WTC11 (cell line): ENCODE results near the gene HOXD12. TPM values are rescaled to one million over a fixed set of nuclear protein-coding genes. Genes with fewer than 3 reads are reported as not detected.

ENCODE experiments used
- ATAC-seq: fragments of 200-7000 bp; cut with Tn5 transposase; 2 replicates; pipeline ENCODE4 v1.10.0; 2021; ENCODE audit warnings: mild to moderate bottlenecking, moderate library complexity
- CTCF ChIA-PET: fragments of 300-600 bp; sonication (Branson Sonifier 250); formaldehyde crosslinking; loops from one replicate; lab custom pipeline; 2021; ENCODE audit warnings: antibody characterized with exemption; lab: Charles Lee
- POLR2A ChIA-PET: fragments of 350-600 bp; sonication (Branson Sonifier 250); formaldehyde crosslinking; loops from one replicate; lab custom pipeline; 2021; ENCODE audit warnings: antibody characterized with exemption; lab: Charles Lee
- DNase-seq: peaks from one replicate; pipeline ENCODE4 v3.0.0; 2021; ENCODE audit warnings: low spot score
- H3K27ac Mint-ChIP-seq: 2 replicates; pipeline ENCODE4 v1.8.0; 2021; ENCODE audit warnings: mixed read lengths
- H3K27me3 Mint-ChIP-seq: 2 replicates; pipeline ENCODE4 v1.8.0; 2021; ENCODE audit warnings: low read depth, mild to moderate bottlenecking, moderate library complexity, mixed read lengths
- H3K36me3 Mint-ChIP-seq: 2 replicates; pipeline ENCODE4 v1.8.0; 2021; ENCODE audit warnings: mixed read lengths
- H3K4me1 Mint-ChIP-seq: 2 replicates; pipeline ENCODE4 v1.8.0; 2022; ENCODE audit warnings: mixed read lengths
- H3K4me3 Mint-ChIP-seq: 2 replicates; pipeline ENCODE4 v1.8.0; 2021; ENCODE audit warnings: mild to moderate bottlenecking, moderate library complexity, mixed read lengths
- H3K9me3 Mint-ChIP-seq: 2 replicates; pipeline ENCODE4 v1.8.0; 2021; ENCODE audit warnings: mixed read lengths
- E2F5 ChIP-seq: sonication (generic); formaldehyde crosslinking; IDR thresholded peaks from 2 replicates; pipeline ENCODE4 v1.8.1; 2022; ENCODE audit warnings: mild to moderate bottlenecking, moderate library complexity, missing genetic modification reagents
- FOXP1 ChIP-seq: sonication (generic); formaldehyde crosslinking; IDR thresholded peaks from 2 replicates; pipeline ENCODE4 v1.8.0; 2022; ENCODE audit warnings: missing genetic modification reagents, mild to moderate bottlenecking, moderate library complexity, borderline replicate concordance
- GABPB1 ChIP-seq: sonication (generic); formaldehyde crosslinking; IDR thresholded peaks from 2 replicates; pipeline ENCODE4 v1.8.1; 2023; ENCODE audit warnings: mild to moderate bottlenecking, missing genetic modification reagents
- GTF2I ChIP-seq: fragments of 250-450 bp; sonication (Bioruptor Pico); conservative IDR thresholded peaks from 2 replicates; pipeline ENCODE4 v1.4.0; 2021; ENCODE audit warnings: mild to moderate bottlenecking
- MAX ChIP-seq: sonication (generic); formaldehyde crosslinking; IDR thresholded peaks from 2 replicates; pipeline ENCODE4 v1.8.0; 2022; ENCODE audit warnings: mild to moderate bottlenecking, missing genetic modification reagents
- NFE2L1 ChIP-seq: sonication (generic); formaldehyde crosslinking; IDR thresholded peaks from 2 replicates; pipeline ENCODE4 v1.8.1; 2023; ENCODE audit warnings: missing genetic modification reagents
- SMAD4 ChIP-seq: sonication (generic); formaldehyde crosslinking; IDR thresholded peaks from 2 replicates; pipeline ENCODE4 v1.8.0; 2022; ENCODE audit warnings: mild to moderate bottlenecking, missing genetic modification reagents
- TEAD1 ChIP-seq: sonication (generic); formaldehyde crosslinking; IDR thresholded peaks from 2 replicates; pipeline ENCODE4 v1.8.0; 2022; ENCODE audit warnings: mild to moderate bottlenecking, missing genetic modification reagents
- ZMAT4 ChIP-seq: fragments of 250-450 bp; sonication (Bioruptor Pico); IDR thresholded peaks from 2 replicates; pipeline ENCODE4 v1.9.0; 2021; ENCODE audit warnings: mild to moderate bottlenecking
- ZNF219 ChIP-seq: sonication (generic); formaldehyde crosslinking; IDR thresholded peaks from 2 replicates; pipeline ENCODE4 v1.8.0; 2023; ENCODE audit warnings: missing genetic modification reagents, mild to moderate bottlenecking, borderline replicate concordance
- ZNF317 ChIP-seq: sonication (generic); formaldehyde crosslinking; IDR thresholded peaks from 2 replicates; pipeline ENCODE4 v1.8.1; 2023; ENCODE audit warnings: low read depth, mild to moderate bottlenecking, moderate library complexity, missing genetic modification reagents, borderline replicate concordance
- ZNF416 ChIP-seq: fragments of 250-450 bp; sonication (Bioruptor Pico); IDR thresholded peaks from 2 replicates; pipeline ENCODE4 v1.9.0; 2021; ENCODE audit warnings: mild to moderate bottlenecking, inconsistent platforms
- ZNF423 ChIP-seq: fragments of 250-450 bp; sonication (Bioruptor Pico); IDR thresholded peaks from 2 replicates; pipeline ENCODE4 v2.1.2; 2022; ENCODE audit warnings: mild to moderate bottlenecking, moderate library complexity
- total RNA-seq: library from RNA; stranded (reverse); gene quantifications from 3 replicates; pipeline ENCODE4 v1.2.3, GENCODE V29; 2021
- TF ChIP-seq, protein P1 (sequence below): sonication (generic); formaldehyde crosslinking; IDR thresholded peaks from 2 replicates; pipeline ENCODE4 v1.8.1; 2022; ENCODE audit warnings: missing genetic modification reagents, borderline replicate concordance
- TF ChIP-seq, protein P2 (sequence below): fragments of 250-450 bp; sonication (Bioruptor Pico); IDR thresholded peaks from 2 replicates; pipeline ENCODE4 v2.1.2; 2022; ENCODE audit warnings: mild to moderate bottlenecking, moderate library complexity
- TF ChIP-seq, protein P3 (sequence below): fragments of 200-600 bp; IDR thresholded peaks from 2 replicates; pipeline ENCODE4 v1.8.0; 2022; ENCODE audit warnings: antibody characterized with exemption
- TF ChIP-seq, protein P4 (sequence below): sonication (generic); formaldehyde crosslinking; IDR thresholded peaks from 2 replicates; pipeline ENCODE4 v1.8.1; 2022; ENCODE audit warnings: mild to moderate bottlenecking, missing genetic modification reagents, moderate library complexity, borderline replicate concordance

HOXD12 gene
- total RNA-seq, 1 experiment from 2014 or later, result 0.17 TPM

DNA sequence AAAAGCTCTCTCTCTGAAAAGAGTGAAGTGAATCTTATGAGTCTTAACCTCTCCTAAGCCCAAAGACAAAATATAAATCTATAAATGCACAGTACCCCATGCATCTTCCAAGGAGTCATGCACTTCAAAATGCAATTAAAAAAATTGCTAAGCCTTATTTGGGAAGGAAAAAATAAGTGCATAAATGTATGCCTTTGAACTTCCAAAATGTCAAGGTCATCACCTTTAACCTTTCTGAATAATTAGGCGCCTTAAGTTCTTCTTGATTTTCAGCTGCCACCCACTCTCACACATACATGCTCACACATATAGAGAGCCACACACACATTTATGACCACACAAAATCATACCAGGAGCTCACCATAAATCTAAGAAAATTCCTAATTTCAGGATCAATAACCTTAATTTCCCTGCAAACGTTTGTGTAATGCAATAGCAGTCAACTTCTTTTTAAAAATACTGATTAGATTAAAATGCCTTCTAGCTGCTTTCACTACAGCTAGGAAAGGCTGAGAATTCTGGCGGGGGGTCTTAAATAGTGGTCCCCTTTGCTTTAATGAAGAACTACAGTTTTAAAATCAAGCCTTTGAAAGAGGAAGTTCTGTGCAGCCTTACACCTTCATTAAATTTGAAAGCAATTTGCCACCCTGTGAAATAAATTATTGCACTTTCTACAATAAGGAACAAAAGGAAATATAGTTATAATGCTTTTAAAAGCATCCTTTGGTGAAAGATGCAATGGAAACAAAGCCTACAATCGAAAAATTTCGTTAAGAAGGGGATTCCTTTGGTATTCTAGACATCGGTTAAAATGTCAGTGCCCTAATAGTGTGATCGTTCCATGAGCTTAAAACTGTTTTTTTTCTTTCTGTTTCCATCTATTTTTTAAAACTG, 11.1 kb downstream of the HOXD12 start:
- H3K4me1 Mint-ChIP-seq, result peaks cover 33% of the 10 kb centered on the region
- no peaks in the 10 kb centered on the region for H3K9me3 Mint-ChIP-seq
- 0 out of 2 replicates have a peak, but pooled peaks cover 4% of the 10 kb centered on the region for H3K36me3 Mint-ChIP-seq
- POLR2A ChIA-PET, result no interaction called here
- no peak overlapping the region for H3K4me3 Mint-ChIP-seq
- ATAC-seq (no peak), DNase-seq (no peak)
- CTCF ChIA-PET, result interaction anchor here (0.6 to 2.2 kb wide), 12 partner anchors 10 to 444 kb away, joined by 3 to 15 read pairs (median 4); partner anchors contain the start of gene HOXD9
- no peak overlapping the region for H3K27ac Mint-ChIP-seq
- TF ChIP-seq ZNF423 (CRISPR knock-in tag), result no peak
- TF ChIP-seq, protein P1, sequence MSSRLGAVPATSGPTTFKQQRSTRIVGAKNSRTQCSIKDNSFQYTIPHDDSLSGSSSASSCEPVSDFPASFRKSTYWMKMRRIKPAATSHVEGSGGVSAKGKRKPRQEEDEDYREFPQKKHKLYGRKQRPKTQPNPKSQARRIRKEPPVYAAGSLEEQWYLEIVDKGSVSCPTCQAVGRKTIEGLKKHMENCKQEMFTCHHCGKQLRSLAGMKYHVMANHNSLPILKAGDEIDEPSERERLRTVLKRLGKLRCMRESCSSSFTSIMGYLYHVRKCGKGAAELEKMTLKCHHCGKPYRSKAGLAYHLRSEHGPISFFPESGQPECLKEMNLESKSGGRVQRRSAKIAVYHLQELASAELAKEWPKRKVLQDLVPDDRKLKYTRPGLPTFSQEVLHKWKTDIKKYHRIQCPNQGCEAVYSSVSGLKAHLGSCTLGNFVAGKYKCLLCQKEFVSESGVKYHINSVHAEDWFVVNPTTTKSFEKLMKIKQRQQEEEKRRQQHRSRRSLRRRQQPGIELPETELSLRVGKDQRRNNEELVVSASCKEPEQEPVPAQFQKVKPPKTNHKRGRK (CRISPR knock-in tag), result no peak
- no peak for TF ChIP-seq FOXP1 (CRISPR knock-in tag)
- TF ChIP-seq ZNF317 (CRISPR knock-in tag), result no peak
- TF ChIP-seq ZNF416 (CRISPR knock-in tag), result no peak
- TF ChIP-seq, protein P2, sequence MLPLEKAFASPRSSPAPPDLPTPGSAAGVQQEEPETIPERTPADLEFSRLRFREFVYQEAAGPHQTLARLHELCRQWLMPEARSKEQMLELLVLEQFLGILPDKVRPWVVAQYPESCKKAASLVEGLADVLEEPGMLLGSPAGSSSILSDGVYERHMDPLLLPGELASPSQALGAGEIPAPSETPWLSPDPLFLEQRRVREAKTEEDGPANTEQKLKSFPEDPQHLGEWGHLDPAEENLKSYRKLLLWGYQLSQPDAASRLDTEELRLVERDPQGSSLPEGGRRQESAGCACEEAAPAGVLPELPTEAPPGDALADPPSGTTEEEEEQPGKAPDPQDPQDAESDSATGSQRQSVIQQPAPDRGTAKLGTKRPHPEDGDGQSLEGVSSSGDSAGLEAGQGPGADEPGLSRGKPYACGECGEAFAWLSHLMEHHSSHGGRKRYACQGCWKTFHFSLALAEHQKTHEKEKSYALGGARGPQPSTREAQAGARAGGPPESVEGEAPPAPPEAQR (CRISPR knock-in tag), result no peak
- peaks cover 98% of the 10 kb centered on the region for H3K27me3 Mint-ChIP-seq

DNA sequence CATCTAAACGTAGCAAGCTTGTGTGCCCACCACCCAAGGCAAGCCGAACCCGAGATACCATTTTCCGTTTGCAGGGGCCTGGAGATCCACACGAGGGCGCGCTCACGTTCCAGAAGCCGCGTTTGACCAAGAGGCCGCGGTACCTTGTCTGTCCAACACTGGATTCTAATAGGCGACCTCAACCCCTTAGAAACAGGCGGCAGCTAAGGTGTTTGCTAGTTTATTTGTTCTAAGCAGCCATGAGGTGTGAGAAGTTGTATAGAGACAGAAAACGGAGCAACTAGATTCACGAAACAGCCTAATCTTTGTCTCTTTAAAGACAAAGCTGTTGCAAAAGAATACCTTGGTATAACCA, 11.7 kb downstream of the HOXD12 start:
- H3K4me3 Mint-ChIP-seq, result no peak overlapping the region
- peak; percentile 80 for DNase-seq
- peak; percentile 26; the same call in 1 of the 2 replicates for TF ChIP-seq GABPB1 (CRISPR knock-in tag)
- no peak for TF ChIP-seq GTF2I (CRISPR knock-in tag)
- TF ChIP-seq TEAD1 (CRISPR knock-in tag), result no peak
- TF ChIP-seq SMAD4 (CRISPR knock-in tag), result no peak
- no peak for TF ChIP-seq MAX
- TF ChIP-seq E2F5, result no peak
- TF ChIP-seq NFE2L1 (CRISPR knock-in tag), result no peak
- TF ChIP-seq, protein P3, sequence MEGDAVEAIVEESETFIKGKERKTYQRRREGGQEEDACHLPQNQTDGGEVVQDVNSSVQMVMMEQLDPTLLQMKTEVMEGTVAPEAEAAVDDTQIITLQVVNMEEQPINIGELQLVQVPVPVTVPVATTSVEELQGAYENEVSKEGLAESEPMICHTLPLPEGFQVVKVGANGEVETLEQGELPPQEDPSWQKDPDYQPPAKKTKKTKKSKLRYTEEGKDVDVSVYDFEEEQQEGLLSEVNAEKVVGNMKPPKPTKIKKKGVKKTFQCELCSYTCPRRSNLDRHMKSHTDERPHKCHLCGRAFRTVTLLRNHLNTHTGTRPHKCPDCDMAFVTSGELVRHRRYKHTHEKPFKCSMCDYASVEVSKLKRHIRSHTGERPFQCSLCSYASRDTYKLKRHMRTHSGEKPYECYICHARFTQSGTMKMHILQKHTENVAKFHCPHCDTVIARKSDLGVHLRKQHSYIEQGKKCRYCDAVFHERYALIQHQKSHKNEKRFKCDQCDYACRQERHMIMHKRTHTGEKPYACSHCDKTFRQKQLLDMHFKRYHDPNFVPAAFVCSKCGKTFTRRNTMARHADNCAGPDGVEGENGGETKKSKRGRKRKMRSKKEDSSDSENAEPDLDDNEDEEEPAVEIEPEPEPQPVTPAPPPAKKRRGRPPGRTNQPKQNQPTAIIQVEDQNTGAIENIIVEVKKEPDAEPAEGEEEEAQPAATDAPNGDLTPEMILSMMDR, result peak; percentile 40; the same call in 1 of the 2 replicates
- TF ChIP-seq ZNF219 (CRISPR knock-in tag), result no peak
- TF ChIP-seq, protein P4, sequence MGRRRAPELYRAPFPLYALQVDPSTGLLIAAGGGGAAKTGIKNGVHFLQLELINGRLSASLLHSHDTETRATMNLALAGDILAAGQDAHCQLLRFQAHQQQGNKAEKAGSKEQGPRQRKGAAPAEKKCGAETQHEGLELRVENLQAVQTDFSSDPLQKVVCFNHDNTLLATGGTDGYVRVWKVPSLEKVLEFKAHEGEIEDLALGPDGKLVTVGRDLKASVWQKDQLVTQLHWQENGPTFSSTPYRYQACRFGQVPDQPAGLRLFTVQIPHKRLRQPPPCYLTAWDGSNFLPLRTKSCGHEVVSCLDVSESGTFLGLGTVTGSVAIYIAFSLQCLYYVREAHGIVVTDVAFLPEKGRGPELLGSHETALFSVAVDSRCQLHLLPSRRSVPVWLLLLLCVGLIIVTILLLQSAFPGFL, result no peak
- no peak for TF ChIP-seq ZMAT4 (CRISPR knock-in tag)
- CTCF ChIA-PET, result interaction anchor here (0.6 to 2.2 kb wide), 14 partner anchors 10 to 547 kb away, joined by 3 to 15 read pairs (median 3); partner anchors contain the start of gene HOXD9
- ATAC-seq, result peak; percentile 12
- H3K27ac Mint-ChIP-seq, result no peak overlapping the region
- peaks cover 98% of the 10 kb centered on the region for H3K27me3 Mint-ChIP-seq
- no peaks in the 10 kb centered on the region for H3K9me3 Mint-ChIP-seq
- H3K36me3 Mint-ChIP-seq, result 0 out of 2 replicates have a peak, but pooled peaks cover 4% of the 10 kb centered on the region
- POLR2A ChIA-PET, result no interaction called here
- peaks cover 29% of the 10 kb centered on the region for H3K4me1 Mint-ChIP-seq
